Thoracic aorta (tissue), 2 donors: ENCODE results near the gene MAP3K8. TPM values are rescaled to one million over a fixed set of nuclear protein-coding genes. Genes with fewer than 3 reads are reported as not detected.

ENCODE experiments used
- ATAC-seq: fragments of 150-250 bp; one replicate; pipeline ENCODE4 v1.8.0; 2017; ENCODE audit warnings: low read depth; ENCODE audit not compliant: insufficient number of reproducible peaks, low FRiP score
- DNase-seq: peaks from one replicate; pipeline ENCODE4 v3.0.0-alpha.2; 2020; ENCODE audit warnings: low spot score
- H3K27ac ChIP-seq, 2 donors: fragments of 200-600 bp; sonication (generic); 1 replicate in 1 of 2; 2 replicates in 1 of 2; pipeline ENCODE4 v1.5.1; 2016; ENCODE audit warnings: mild to moderate bottlenecking in 2 of 2, moderate library complexity in 2 of 2
- H3K27me3 ChIP-seq: fragments of 200-600 bp; sonication (generic); replicated peaks from 2 replicates; pipeline ENCODE4 v1.6.0; 2016; ENCODE audit warnings: mild to moderate bottlenecking; ENCODE audit not compliant: insufficient read depth
- H3K36me3 ChIP-seq: fragments of 200-600 bp; sonication (generic); one replicate; pipeline ENCODE4 v1.5.1; 2016
- H3K4me1 ChIP-seq, 2 donors: fragments of 200-600 bp; sonication (generic); 1 replicate in 1 of 2; 2 replicates in 1 of 2; pipeline versions ENCODE4 v1.5.1 to v1.6.0; 2016; ENCODE audit warnings: low read depth in 2 of 2, mild to moderate bottlenecking in 1 of 2; ENCODE audit not compliant: control insufficient read depth in 1 of 2
- H3K4me3 ChIP-seq: fragments of 200-600 bp; sonication (generic); 2 replicates; pipeline ENCODE4 v1.5.1; 2016; ENCODE audit warnings: mild to moderate bottlenecking
- H3K9me3 ChIP-seq: fragments of 200-600 bp; sonication (generic); 2 replicates; pipeline ENCODE4 v1.5.1; 2016
- CTCF ChIP-seq: fragments of 200-600 bp; sonication (generic); IDR thresholded peaks from one replicate; pipeline ENCODE4 v1.5.1; 2019; ENCODE audit warnings: antibody characterized with exemption
- total RNA-seq, 2 donors: library from RNA; depleted of rRNA; stranded (reverse); fragments of >200 nt; gene quantifications; one replicate each; pipeline versions ENCODE4 v1.1.0 to v1.2.3, GENCODE V29; 2016

The MAP3K8 gene
- total RNA-seq, 2 donors from 2014 or later, result 63.4 to 64.3 TPM

DNA sequence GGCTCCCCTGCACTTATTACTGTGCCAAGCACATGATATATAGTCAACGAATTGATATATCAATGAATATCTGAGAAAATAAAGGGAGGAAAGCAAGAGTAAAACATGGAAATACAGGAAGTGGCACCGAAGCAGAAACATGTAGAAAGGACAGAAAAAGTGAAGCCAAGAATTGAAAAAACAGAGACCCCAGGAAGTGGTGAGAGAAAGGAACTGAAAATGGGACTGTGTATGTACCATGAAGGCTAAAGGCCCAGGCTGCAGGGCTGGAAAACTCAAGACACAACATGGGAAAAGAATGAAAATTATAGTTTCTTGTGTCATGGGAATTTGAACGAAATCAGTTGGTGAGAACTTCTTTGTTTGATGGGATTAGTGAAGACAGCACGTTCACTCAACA is 60.6 kb downstream of the MAP3K8 start:
- no peak for TF ChIP-seq CTCF
- Histone ChIP-seq H3K27me3 (no peaks in the 10 kb centered on the region), H3K4me1 (peaks cover 3 to 12% of the 10 kb centered on the region in 2 donors), H3K36me3 (no peaks in the 10 kb centered on the region), H3K4me3 (no peak overlapping the region), H3K27ac (no peak overlapping the region), H3K9me3 (no peaks in the 10 kb centered on the region)
- ATAC-seq (no peak), DNase-seq (no peak)

DNA sequence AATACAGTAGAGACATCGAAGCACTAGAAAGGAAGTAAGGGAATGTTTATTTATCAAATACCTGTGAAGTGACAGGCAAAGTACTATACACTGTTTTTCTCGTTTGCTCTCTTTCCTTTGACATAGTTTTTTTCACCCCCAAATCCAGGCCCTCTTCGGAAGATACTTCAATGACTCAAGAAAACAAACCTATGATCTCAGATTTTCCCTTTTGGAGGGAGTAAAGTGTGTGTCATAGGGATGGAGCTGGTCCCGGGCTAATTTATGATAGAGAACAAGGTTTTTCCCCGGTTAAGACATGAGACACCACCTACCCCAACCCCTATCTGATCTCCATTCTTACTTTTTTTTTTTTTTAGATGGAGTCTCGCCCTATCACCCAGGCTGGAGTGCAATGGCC is 61.7 kb downstream of the MAP3K8 start:
- no peak for TF ChIP-seq CTCF
- Histone ChIP-seq H3K36me3 (no peaks in the 10 kb centered on the region), H3K9me3 (no peaks in the 10 kb centered on the region), H3K27ac (no peak overlapping the region), H3K4me1 (peaks cover 3 to 12% of the 10 kb centered on the region in 2 donors), H3K27me3 (no peaks in the 10 kb centered on the region), H3K4me3 (no peak overlapping the region)
- no peak for ATAC-seq
- DNase-seq, result no peak

- DNase-seq (no peak), ATAC-seq (no peak)
- H3K4me1 ChIP-seq, result peaks cover 3 to 12% of the 10 kb centered on the region in 2 donors
- no peak for TF ChIP-seq CTCF
- no peaks in the 10 kb centered on the region for H3K9me3 ChIP-seq
- no peak overlapping the region for H3K27ac ChIP-seq
- no peak overlapping the region for H3K4me3 ChIP-seq
- no peaks in the 10 kb centered on the region for H3K27me3 ChIP-seq
- no peaks in the 10 kb centered on the region for H3K36me3 ChIP-seq
Observed at GRCh38 chr10:30499816-30500215, 65.8 kb downstream of the MAP3K8 start.

GRCh38 chr10:30500534-30500933 is 66.5 kb downstream of the MAP3K8 start:
- no peak overlapping the region for H3K4me3 ChIP-seq
- no peak for ATAC-seq

DNA sequence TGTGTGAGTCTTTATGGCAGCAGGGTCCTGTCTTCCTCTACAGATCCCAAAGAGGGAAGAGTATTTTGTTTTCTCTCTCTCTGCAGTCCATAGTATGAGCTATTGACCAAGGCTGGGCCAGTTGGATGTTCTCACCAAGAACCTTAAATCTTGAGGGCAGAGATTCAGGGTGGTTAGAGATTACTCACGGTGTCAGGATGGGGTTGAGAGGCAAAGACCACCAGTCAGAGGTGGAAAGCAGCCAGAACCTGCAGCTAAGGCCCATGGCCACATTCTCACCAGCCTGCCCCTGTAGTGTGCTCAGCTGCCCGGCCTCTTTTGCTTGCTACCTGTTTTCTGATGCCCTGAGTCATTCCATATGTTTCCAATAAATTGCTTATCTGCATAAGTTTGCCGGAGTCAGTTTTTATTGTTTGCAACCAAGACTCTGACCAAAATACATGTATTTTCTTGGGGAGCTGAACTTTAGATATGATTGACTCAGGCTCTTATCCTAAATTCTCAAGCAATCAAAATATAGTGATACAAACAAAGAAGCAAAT is 67.0 kb downstream of the MAP3K8 start:
- Histone ChIP-seq H3K9me3 (no peaks in the 10 kb centered on the region), H3K27me3 (no peaks in the 10 kb centered on the region), H3K4me1 (peaks cover 3 to 12% of the 10 kb centered on the region in 2 donors), H3K4me3 (no peak overlapping the region), H3K27ac (no peak overlapping the region), H3K36me3 (no peaks in the 10 kb centered on the region)
- TF ChIP-seq CTCF, result no peak
- no peak for DNase-seq
- ATAC-seq, result no peak

More at GRCh38 chr10:30500534-30500933, 66.5 kb downstream of the MAP3K8 start:
- DNase-seq, result no peak
- Histone ChIP-seq H3K27ac (no peak overlapping the region), H3K9me3 (no peaks in the 10 kb centered on the region), H3K27me3 (no peaks in the 10 kb centered on the region), H3K36me3 (no peaks in the 10 kb centered on the region), H3K4me1 (peaks cover 3 to 12% of the 10 kb centered on the region in 2 donors)
- TF ChIP-seq CTCF, result no peak
